Stimulated activated CD8-positive, alpha-beta memory T cell treated with anti-CD3 and anti-CD28 coated beads, Interleukin-15, amount 100 ng/mL, for 24 hours (primary cell): ENCODE data around the gene CCDC136.
A peak's percentile ranks its signal among the peaks of the same experiment; 100 is the strongest.

Experiments used
- DNase-seq: peaks from one replicate; pipeline ENCODE4 v3.0.0-alpha.2; 2020; ENCODE audit warnings: low read depth

Gene CCDC136

DNA sequence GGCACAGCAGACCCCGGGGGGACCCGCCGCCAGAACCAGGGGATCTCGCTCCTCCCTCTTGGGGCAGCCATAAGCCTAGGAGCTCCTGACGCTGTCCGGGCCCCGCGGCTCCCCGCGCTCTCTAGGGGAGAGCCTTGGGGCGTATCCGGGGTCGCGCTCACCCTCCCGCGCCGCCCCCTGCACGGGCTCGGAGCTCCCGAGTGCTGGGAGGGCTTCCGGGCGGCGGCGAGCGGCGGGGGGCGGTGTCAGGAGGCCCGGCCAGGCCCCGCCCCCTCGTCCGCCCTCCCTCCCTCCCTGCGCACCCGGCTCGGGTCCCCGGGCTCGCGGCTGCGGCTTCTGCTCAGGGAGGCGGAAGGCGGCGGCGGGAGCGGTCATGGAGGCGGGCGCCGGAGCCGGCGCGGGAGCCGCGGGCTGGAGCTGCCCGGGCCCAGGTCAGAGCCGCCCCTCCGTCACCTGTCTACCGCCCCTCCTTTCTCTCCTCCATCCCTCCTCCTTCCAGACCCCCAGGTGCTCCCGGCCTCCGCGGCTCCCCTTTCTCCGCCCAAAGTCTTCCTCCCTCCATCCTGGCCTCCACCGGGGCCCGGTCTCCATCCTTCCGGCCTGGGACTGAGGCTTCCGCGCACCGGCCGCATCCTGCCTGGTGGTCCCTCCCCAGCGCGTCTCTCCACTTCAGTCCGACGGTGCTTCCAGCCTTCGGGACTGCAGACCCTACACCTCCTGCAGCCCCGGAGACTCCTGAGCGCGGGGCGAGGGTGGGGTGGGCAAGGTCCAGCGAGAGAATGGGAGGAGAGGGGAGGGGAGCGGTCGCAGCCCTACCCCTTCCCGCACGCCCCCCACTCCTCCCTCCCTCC is at the start of gene CCDC136:
TSS of gene CCDC136 (plus strand) at position 848 of the 851 bp plus-strand sequence. CDS start 444 bp downstream, outside the sequence.
- DNase-seq = peak; percentile 52

GRCh38 chr7:128742206-128742605 is 49.6 kb upstream of the CCDC136 start:
- DNase-seq = no peak

- DNase-seq = no peak
These were observed 48.5 kb upstream of the CCDC136 start for GRCh38 chr7:128743112-128743772.

DNA sequence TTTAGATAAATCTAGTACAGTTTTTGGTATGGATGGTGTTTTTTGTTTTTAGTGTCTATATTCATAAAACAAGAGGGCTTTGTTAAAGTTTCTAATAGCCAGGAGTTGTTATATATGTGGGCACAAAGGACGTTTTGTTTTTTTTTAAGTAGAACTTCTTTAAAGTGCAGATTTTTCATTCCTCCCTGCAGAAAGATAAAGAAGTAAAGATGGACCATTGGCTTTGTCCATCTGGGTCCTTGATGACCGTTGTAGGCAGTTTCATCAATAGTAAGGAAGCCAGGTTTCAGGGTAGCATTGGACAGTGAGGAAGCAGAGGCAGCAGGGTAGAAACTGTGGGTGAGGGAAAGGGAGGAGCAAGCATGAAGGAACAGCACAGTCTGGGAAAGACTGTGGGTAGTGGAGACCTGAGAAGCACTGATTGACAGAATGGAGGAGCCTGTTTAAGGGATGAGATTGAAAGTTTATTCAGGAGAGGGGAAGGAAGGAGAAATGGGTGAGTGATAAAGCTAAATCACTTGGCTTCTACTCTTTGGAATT is 47.3 kb upstream of the CCDC136 start:
- DNase-seq = no peak

DNA sequence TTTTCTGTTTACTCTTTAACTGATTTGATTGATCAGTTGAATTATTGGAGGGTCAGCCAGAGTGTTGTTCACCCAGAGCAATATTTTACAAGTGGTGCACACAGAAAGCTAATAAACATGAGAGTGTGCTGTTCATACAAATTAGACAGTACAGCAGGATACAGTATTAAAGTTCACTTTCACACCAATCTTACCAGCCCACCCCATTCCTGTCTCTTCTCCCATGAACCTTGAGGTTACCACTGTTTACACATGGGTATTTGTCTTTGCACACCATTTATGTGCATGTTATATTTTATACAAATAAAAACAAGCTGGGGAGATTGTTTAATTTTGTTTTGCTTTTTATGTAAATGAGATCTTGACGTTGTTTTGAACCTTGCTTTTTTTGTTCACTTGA is 46.1 kb upstream of the CCDC136 start:
- DNase-seq = no peak

DNA sequence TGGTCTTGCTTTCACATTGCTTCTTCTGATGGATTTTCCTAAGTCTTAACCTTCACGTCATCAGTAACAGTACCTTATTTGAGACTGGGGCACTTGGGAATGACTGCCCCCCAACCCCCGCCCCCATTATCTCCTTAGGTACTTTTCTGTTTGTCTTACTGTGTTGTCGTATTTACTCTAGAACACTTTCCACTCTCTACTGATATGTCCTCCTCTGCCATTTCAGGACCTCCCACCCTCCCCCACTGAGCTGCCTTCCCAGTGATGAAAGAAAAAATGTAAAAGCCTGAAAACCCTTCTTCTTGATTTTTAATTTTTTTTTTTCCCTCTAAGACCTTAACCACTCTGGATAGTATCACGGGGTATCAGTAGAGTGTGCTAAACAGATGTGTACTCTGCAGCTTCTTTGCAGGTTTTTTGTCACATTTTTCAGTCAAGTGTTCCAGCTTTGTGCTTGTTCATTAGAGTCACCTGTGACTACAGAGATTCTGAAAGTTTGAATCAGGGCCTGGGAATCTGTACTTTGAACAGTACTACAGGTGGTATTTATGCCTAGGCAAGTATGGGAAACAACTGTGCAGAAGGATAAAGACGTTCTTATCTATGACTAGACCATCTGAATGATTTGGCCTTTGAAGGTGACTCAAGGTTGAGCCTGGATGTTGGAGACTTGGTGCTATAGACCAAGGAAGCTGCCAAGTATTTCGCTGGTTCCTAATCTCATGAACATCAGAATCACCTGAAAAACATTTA is 44.3 kb upstream of the CCDC136 start:
- no peak for DNase-seq

GRCh38 chr7:128752251-128752650 is 39.5 kb upstream of the CCDC136 start:
- no peak for DNase-seq

DNA sequence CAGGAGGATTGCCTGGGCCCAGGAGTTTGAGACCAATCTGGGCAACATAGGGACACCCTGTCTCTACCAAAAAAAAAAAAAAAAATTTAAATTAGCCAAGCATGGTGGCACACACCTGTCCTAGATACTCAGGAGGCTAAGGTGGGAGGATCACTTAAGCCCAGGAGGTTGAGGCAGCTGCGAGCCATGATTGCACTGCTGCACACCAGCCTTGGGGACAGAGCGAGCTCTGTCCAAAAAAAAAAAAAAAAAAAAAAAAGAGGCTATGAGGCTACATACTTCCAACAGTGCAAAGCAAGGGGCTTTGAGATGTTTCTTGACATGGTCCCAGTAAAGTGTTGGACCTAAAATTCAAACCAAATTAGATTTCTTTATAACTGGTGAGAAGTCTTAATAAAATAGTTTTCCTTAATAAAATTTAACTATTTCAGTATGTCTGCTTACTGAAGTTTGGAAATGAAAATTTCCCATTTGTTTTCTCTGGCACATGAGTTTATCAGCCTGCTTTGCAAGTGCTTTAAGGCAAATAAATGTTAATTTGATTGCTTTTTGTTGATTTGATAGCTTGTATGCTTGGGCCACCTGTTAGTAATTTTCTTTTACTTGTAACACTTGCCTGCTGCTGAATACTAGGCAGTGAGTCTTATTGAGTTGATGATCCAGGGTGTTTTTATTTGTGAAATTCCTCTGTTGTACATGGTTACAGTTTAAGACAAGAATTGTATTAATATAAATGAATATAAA is 36.5 kb upstream of the CCDC136 start:
- DNase-seq = no peak

DNA sequence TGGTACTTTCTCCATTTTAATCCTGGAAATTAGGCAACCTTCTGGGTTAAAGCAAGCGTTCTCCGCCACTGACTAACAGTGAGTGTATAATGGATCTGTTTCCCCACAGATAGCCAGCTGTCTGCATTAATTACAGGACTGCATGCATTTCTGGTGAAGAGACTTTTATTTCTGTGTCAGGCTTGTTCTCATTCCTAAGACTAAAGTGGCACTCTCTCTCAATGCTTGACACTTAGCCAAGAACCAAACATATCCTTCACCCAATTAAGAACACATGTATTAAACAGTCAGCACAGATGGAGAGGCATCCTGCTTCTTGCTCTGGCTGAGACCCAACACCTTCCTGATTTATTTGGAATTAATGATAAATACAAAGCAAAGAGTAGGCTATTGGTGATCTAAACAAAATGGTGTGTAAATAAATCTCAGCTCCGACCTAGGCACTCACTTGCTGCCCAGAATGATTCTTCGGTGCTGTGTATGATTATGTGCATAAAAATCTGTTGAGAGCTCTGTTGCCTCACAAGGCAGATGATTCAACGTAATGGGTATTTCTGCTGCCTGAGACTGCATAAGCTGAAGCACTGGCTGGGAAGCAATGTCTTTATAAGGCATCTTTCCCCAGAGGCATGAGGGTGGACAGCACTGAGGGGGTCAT is 35.8 kb upstream of the CCDC136 start:
- DNase-seq = no peak

DNA sequence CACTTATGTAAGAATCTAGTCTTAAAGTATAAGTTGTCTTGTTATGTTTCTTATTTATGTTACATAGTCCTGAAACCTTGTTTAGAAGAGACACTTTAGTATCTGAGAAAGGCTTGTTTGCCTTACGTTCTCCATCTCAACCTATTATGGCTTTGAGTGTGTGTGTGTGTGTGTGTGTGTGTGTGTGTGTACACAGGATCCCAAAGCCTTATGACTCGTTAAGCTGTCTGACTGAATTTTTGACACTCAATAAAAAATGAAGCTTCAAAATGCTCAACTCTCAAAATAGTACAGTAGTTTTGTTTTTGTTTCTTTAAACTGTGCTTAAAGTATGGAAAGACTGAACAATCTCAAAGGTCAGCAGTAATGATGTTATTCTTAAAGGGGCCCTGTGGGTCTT is 34.6 kb upstream of the CCDC136 start:
- no peak for DNase-seq

DNA sequence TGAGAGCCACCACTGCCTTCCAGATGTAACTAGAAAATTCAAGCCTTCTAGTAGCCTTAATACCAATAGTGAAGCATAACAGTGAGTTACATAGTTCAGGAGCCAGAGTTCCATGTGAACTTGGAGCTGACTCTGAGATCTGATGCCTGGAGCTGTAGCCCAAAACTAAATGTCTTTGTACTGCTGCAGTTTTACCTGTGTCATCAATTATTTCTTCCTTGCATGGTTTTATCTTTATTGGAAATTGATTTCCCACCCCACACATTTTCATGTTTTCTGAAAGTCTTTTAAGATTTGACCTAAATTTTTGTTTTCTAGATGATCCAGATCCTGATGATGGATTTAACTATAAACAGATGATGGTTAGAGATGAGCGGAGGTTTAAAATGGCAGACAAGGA is 33.2 kb upstream of the CCDC136 start:
- DNase-seq = no peak

- DNase-seq = no peak
These were observed 32.5 kb upstream of the CCDC136 start for GRCh38 chr7:128759242-128759641.

GRCh38 chr7:128763541-128763940 is 28.2 kb upstream of the CCDC136 start:
- no peak for DNase-seq

DNA sequence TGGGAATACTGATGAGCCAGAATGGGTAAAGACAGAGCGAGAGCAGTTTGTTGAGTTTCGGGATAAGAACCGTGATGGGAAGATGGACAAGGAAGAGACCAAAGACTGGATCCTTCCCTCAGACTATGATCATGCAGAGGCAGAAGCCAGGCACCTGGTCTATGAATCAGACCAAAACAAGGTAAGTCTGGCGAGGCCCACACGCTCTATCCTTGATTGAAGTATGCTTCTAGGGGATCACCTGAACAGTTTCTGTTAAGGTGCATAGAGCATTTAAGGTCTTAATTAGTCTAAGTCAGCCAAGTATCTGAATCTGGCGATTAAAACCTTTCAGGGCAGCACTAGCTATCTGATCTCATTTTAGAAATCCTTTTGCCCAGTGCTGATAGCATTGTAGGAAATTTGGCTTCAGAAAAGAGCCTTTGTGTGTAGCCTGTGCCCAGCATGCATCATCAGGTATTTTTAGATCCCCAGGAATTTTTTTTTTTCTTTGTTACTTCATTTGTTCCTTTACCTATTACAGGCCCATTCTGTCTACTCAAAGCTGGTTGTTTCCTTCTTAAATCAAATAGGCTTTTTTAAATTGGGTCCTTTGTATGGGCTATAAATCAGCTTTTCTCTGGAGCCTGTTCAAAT is 24.2 kb upstream of the CCDC136 start:
- no peak for DNase-seq

DNA sequence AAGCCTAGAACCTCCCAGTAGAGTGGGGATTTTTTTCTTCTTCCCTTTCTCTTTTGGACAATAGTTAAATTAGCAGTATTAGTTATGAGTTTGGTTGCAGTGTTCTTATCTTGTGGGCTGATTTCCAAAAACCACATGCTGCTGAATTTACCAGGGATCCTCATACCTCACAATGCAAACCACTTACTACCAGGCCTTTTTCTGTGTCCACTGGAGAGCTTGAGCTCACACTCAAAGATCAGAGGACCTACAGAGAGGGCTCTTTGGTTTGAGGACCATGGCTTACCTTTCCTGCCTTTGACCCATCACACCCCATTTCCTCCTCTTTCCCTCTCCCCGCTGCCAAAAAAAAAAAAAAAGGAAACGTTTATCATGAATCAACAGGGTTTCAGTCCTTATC is 21.5 kb upstream of the CCDC136 start:
- DNase-seq = no peak

- DNase-seq = no peak
These were observed 18.2 kb upstream of the CCDC136 start for GRCh38 chr7:128773604-128774003.

DNA sequence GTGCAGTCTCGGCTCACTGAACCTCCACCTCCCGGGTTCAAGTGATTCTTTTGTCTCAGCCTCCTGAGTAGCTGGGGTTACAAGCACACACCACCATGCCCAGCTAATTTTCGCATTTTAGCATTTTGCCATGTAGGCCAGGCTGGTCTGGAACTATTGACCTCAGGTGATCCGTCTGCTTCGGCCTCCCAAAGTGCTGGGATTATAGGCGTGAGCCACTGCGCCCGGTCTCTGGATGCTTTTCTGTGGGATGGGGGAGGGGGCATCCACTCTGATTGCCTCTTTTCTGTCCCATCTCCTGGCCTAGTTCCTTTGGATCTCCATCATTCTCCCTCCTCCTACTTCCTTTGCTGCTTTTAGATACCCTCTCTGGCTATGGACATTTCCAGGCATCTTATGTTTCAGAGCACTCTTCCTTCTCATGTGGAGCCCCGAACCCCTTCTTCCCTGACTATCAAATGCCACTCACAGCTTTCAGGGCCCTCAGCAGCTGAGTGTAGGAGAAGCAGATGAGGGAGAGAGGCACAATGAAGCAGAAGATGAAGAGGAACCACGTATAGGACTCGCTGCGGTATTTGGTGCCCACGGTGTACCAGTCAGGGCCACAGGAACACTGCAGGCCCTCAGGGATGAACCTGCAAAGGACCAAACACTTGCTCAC is 17.6 kb upstream of the CCDC136 start:
- DNase-seq = no peak

- no peak for DNase-seq
These were observed 16.8 kb upstream of the CCDC136 start for GRCh38 chr7:128774921-128775320.

DNA sequence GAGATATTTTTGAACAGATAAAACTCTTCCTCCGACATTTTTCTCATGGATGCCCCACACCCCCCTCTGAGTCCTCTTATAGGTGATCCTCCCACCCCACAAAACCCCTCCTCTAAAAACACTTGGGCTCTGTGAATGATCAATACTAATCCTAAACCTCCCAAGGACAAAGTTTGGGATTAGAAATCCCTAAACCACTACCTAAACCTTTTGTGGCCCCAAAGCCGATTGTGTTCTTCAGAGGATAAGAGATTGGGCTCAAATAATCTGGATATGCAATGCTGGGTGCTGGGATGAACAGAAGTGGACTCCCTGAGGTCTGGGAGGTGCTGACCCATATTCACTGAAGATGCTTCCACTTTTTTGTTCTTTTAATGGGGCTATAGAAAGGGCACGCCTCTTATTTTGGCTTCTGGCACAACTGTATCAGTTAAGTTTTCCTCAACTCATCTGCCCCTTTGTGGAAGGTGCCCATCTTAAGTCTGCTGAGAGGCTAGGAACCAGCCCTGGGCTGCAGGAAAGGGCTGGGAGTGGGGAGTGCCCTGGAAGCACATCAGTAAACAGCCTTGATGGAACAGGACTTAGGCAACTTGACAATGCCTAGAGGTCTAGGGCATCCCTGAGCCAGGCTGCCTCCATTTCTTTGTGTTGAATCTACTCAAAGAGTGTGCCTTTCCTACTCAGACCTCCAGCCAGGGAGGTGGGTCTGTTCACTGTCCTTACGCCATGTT is 15.9 kb upstream of the CCDC136 start, which contains the start of gene OPN1SW:
TSS of gene OPN1SW (minus strand) at position 51 of the 731 bp plus-strand sequence. CDS start at position 38, 13 bp downstream.
- DNase-seq = no peak
